ENCODE data around the gene FAM200C. TPM values are rescaled to one million over a fixed set of nuclear protein-coding genes. Genes with fewer than 3 reads are reported as not detected.
A peak's percentile ranks its signal among the peaks of the same experiment; 100 is the strongest.

The FAM200C gene
- total and polyA plus RNA-seq, 2 of the 13 experiments (the other 11 are each of a cell fraction or from before 2014, with no cell fraction given) = 3.2 to 4.7 TPM

GRCh38 chr5:160369990-160370712, 29.7 kb downstream of the FAM200C start, which contains the start of gene C1QTNF2 (continued):
- TF ChIP-seq EZH2 (conservative IDR thresholded peaks at IDR 0.05; ENCODE audit: low read depth, low read length) (peak; percentile 70; the same call in 1 of the 2 replicates), ZNF264 (CRISPR knock-in tag; IDR thresholded peaks at IDR 0.05) (no peak), ZSCAN5A (CRISPR knock-in tag; IDR thresholded peaks at IDR 0.05; ENCODE audit: borderline replicate concordance) (no peak), ZNF354B (CRISPR knock-in tag; IDR thresholded peaks at IDR 0.05) (no peak), YY1 (IDR thresholded peaks at IDR 0.05; ENCODE audit: insufficient read depth, insufficient replicate concordance, low read depth, low read length) (no peak), HNRNPLL (IDR thresholded peaks at IDR 0.05; ENCODE audit: low read depth, low read length, poor library complexity, severe bottlenecking) (no peak), NCOA5 (CRISPR knock-in tag; IDR thresholded peaks at IDR 0.05) (no peak), TFDP1 (CRISPR knock-in tag; IDR thresholded peaks at IDR 0.05; ENCODE audit: borderline replicate concordance) (peak; percentile 40; the same call in 1 of the 2 replicates), MED13 (CRISPR knock-in tag; IDR thresholded peaks at IDR 0.05) (no peak), CSRNP2 (CRISPR knock-in tag; conservative IDR thresholded peaks at IDR 0.05; ENCODE audit: low read depth) (no peak), ATF7 (IDR thresholded peaks at IDR 0.05) (no peak), ATF7 (CRISPR knock-in tag; IDR thresholded peaks at IDR 0.05) (no peak), ZNF12 (CRISPR knock-in tag; IDR thresholded peaks at IDR 0.05) (peak; percentile 73; the same call in 1 of the 2 replicates), NFKB2 (CRISPR knock-in tag; IDR thresholded peaks at IDR 0.05; ENCODE audit: borderline replicate concordance) (no peak), TEF (CRISPR knock-in tag; IDR thresholded peaks at IDR 0.05) (no peak), CSRNP1 (CRISPR knock-in tag; IDR thresholded peaks at IDR 0.05) (no peak), ZNF274 (CRISPR knock-in tag; IDR thresholded peaks at IDR 0.05) (no peak), ZNF644 (CRISPR knock-in tag; IDR thresholded peaks at IDR 0.05; ENCODE audit: low read depth) (no peak), ZNF326 (CRISPR knock-in tag; IDR thresholded peaks at IDR 0.05; ENCODE audit: borderline replicate concordance) (no peak), CCAR2 (optimal IDR thresholded peaks at IDR 0.05; ENCODE audit: low read depth, low read length) (no peak)

Measured in HepG2 (cell line).